CD14-positive monocyte (primary cell): ENCODE measurements around the gene TRHDE. TPM values are rescaled to one million over a fixed set of nuclear protein-coding genes. Genes with fewer than 3 reads are reported as not detected.
A peak's percentile ranks its signal among the peaks of the same experiment; 100 is the strongest.

ENCODE experiments used
- DNase-seq, 3 donors: peaks; one replicate each; pipeline ENCODE4 v3.0.0-alpha.2; 2011 to 2022
- H2AFZ ChIP-seq: 2 replicates; pipeline ENCODE4 v1.6.0; 2012; ENCODE audit warnings: mild to moderate bottlenecking, low read depth, low read length, inconsistent platforms; ENCODE audit not compliant: insufficient read depth, poor library complexity, severe bottlenecking
- H3K27ac ChIP-seq, 2 donors: 1 replicate in 1 of 2; 2 replicates in 1 of 2; pipeline ENCODE4 v1.5.1; 2012 to 2013; ENCODE audit warnings: low read length in 2 of 2, control low read depth in 1 of 2, inconsistent platforms in 1 of 2, low read depth in 1 of 2, mild to moderate bottlenecking in 1 of 2
- H3K27me3 ChIP-seq, 2 donors: one replicate each; pipeline versions ENCODE4 v1.6.0 to v1.6.1; 2011 to 2013; ENCODE audit warnings: low read length in 2 of 2; ENCODE audit not compliant: control insufficient read depth in 2 of 2, insufficient read depth in 2 of 2
- H3K36me3 ChIP-seq, 2 donors: replicated peaks in 1 of 2; 1 replicate in 1 of 2; 2 replicates in 1 of 2; pipeline versions ENCODE4 v1.5.1 to v1.6.1; 2012 to 2013; ENCODE audit warnings: low read length in 2 of 2, control low read depth in 1 of 2, inconsistent platforms in 1 of 2, mild to moderate bottlenecking in 1 of 2; ENCODE audit not compliant: insufficient read depth in 2 of 2, control insufficient read depth in 1 of 2
- H3K4me1 ChIP-seq, 2 donors: 1 replicate in 1 of 2; 2 replicates in 1 of 2; pipeline versions ENCODE4 v1.5.1 to v1.6.1; 2012 to 2013; ENCODE audit warnings: low read length in 2 of 2, control low read depth in 1 of 2, inconsistent platforms in 1 of 2, mild to moderate bottlenecking in 1 of 2, moderate library complexity in 1 of 2; ENCODE audit not compliant: insufficient read depth in 2 of 2, control insufficient read depth in 1 of 2
- H3K4me2 ChIP-seq: replicated peaks from 2 replicates; pipeline ENCODE3; 2012; ENCODE audit warnings: low read length, moderate library complexity, mild to moderate bottlenecking; ENCODE audit not compliant: poor library complexity, severe bottlenecking; ENCODE audit errors: extremely low read depth
- H3K4me3 ChIP-seq, 3 experiments: fragments of 200-600 bp in 1 of 3; sonication (generic) in 1 of 3; replicated peaks in 1 of 3; 1 replicate in 2 of 3; 2 replicates in 1 of 3; pipeline ENCODE4 v1.5.1; 2011 to 2013; ENCODE audit warnings: low read length in 3 of 3, mild to moderate bottlenecking in 3 of 3, control low read depth in 2 of 3, low read depth in 2 of 3, inconsistent platforms in 1 of 3, moderate library complexity in 1 of 3
- H3K79me2 ChIP-seq: 2 replicates; pipeline ENCODE4 v1.6.0; 2012; ENCODE audit warnings: mild to moderate bottlenecking, control low read depth, inconsistent platforms, low read length, moderate library complexity; ENCODE audit not compliant: insufficient read depth
- H3K9ac ChIP-seq: 2 replicates; pipeline ENCODE4 v1.6.0; 2017; ENCODE audit warnings: low read length, mild to moderate bottlenecking; ENCODE audit not compliant: insufficient read depth, poor library complexity, severe bottlenecking
- H3K9me3 ChIP-seq, 2 donors: replicated peaks in 1 of 2; 1 replicate in 1 of 2; 2 replicates in 1 of 2; pipeline versions ENCODE4 v1.5.1 to v1.6.1; 2012 to 2013; ENCODE audit warnings: low read length in 2 of 2, control low read depth in 1 of 2; ENCODE audit not compliant: control insufficient read depth in 1 of 2, insufficient read depth in 1 of 2
- H4K20me1 ChIP-seq: 2 replicates; pipeline ENCODE4 v1.6.0; 2012; ENCODE audit warnings: mild to moderate bottlenecking, low read length, control low read depth, moderate library complexity; ENCODE audit not compliant: insufficient read depth
- H3K27ac Mint-ChIP-seq, 7 donors: one replicate each; pipeline ENCODE4 v1.8.0; 2020; ENCODE audit warnings: mild to moderate bottlenecking in 7 of 7, mixed read lengths in 7 of 7, moderate library complexity in 6 of 7, inconsistent platforms in 2 of 7
- H3K27me3 Mint-ChIP-seq, 3 donors: one replicate each; pipeline ENCODE4 v1.8.0; 2021 to 2022; ENCODE audit warnings: low read depth in 3 of 3, mild to moderate bottlenecking in 3 of 3, mixed read lengths in 3 of 3, moderate library complexity in 3 of 3, inconsistent platforms in 1 of 3
- H3K36me3 Mint-ChIP-seq, 2 donors: one replicate each; pipeline ENCODE4 v1.8.0; 2020; ENCODE audit warnings: mixed read lengths in 2 of 2, inconsistent platforms in 1 of 2, mild to moderate bottlenecking in 1 of 2
- H3K4me1 Mint-ChIP-seq: one replicate; pipeline ENCODE4 v1.8.0; 2020; ENCODE audit warnings: mild to moderate bottlenecking, mixed read lengths
- H3K4me3 Mint-ChIP-seq, 2 donors: one replicate each; pipeline ENCODE4 v1.8.0; 2020; ENCODE audit warnings: mild to moderate bottlenecking in 2 of 2, mixed read lengths in 2 of 2, moderate library complexity in 1 of 2
- H3K9me3 Mint-ChIP-seq, 7 donors: one replicate each; pipeline ENCODE4 v1.8.0; 2020 to 2022; ENCODE audit warnings: mixed read lengths in 7 of 7, mild to moderate bottlenecking in 6 of 7, moderate library complexity in 6 of 7, inconsistent platforms in 2 of 7
- WGBS: methylation state at CpG from one replicate; pipeline ENCODE4 v1.1.5; 2013; ENCODE audit warnings: missing lambda C conversion rate; ENCODE audit not compliant: insufficient coverage; 5-methylcytosine and 5-hydroxymethylcytosine counted together
- intact Hi-C, 2 donors: fragments of 100-400 bp; cut with micrococcal nuclease; formaldehyde crosslinking; loops; one replicate each; pipeline versions ENCODE4 v1.15.0 to v1.15.1; 2023
- polyA plus RNA-seq, 3 donors: library from polyadenylated mRNA; depleted of rRNA in 1 of 3; unstranded in 2 of 3; stranded (reverse) in 1 of 3; fragments of 300-500 nt in 2 of 3; fragments of >200 nt in 1 of 3; fragmentation: Illumina TruSeq in 2 of 3; gene quantifications; 1 replicate in 2 of 3; 2 replicates in 1 of 3; pipeline ENCODE4 v1.2.3, GENCODE V29; 2012 to 2021
- TF ChIP-seq, protein P1 (sequence below): fragments of 200-600 bp; IDR thresholded peaks from one replicate; pipeline ENCODE4 v1.8.0; 2022; ENCODE audit warnings: antibody characterized with exemption, mild to moderate bottlenecking

TRHDE gene
- polyA plus RNA-seq, 3 donors = not detected

DNA sequence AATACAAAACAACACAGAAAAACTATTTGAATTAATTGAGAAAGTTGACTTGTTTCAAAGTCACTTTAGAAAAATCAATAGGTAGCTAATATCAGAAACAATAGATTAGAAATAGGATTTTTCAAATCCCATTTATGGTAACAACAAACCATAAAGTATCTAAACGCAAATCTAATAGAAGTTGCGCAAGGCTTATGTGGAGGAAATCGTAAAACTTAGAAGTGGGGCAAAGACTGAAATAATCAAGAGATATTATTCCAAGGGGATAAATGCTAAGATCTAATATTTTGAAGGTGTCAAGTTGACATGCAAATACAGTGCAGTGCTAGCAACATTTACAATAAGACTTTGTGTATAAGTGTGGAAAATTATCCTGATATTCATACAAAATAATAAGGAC is 87.2 kb downstream of the TRHDE start:
- H4K20me1 ChIP-seq = no peaks in the 10 kb centered on the region
- H3K27me3 ChIP-seq = no peaks in the 10 kb centered on the region
- H3K4me2 ChIP-seq = no peak overlapping the region
- no peaks in the 10 kb centered on the region for H3K79me2 ChIP-seq
- H3K9ac ChIP-seq = no peak overlapping the region
- H3K9me3 ChIP-seq = no peaks in the 10 kb centered on the region
- peaks cover 1 to 2% (median 1%) of the 10 kb centered on the region in 3 donors for H3K27me3 Mint-ChIP-seq
- H3K4me1 Mint-ChIP-seq = no peaks in the 10 kb centered on the region
- intact Hi-C loops = no loop called here
- no peak overlapping the region for H2AFZ ChIP-seq
- TF ChIP-seq, protein P1, sequence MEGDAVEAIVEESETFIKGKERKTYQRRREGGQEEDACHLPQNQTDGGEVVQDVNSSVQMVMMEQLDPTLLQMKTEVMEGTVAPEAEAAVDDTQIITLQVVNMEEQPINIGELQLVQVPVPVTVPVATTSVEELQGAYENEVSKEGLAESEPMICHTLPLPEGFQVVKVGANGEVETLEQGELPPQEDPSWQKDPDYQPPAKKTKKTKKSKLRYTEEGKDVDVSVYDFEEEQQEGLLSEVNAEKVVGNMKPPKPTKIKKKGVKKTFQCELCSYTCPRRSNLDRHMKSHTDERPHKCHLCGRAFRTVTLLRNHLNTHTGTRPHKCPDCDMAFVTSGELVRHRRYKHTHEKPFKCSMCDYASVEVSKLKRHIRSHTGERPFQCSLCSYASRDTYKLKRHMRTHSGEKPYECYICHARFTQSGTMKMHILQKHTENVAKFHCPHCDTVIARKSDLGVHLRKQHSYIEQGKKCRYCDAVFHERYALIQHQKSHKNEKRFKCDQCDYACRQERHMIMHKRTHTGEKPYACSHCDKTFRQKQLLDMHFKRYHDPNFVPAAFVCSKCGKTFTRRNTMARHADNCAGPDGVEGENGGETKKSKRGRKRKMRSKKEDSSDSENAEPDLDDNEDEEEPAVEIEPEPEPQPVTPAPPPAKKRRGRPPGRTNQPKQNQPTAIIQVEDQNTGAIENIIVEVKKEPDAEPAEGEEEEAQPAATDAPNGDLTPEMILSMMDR = no peak
- peaks cover 0 to 3% (median 0%) of the 10 kb centered on the region in 7 donors for H3K9me3 Mint-ChIP-seq
- H3K4me3 Mint-ChIP-seq = no peak overlapping the region
- DNase-seq = no peak
- H3K4me1 ChIP-seq = no peaks in the 10 kb centered on the region
- no peak overlapping the region for H3K27ac Mint-ChIP-seq
- H3K36me3 ChIP-seq = no peaks in the 10 kb centered on the region
- H3K36me3 Mint-ChIP-seq = no peaks in the 10 kb centered on the region
- no peak overlapping the region for H3K27ac ChIP-seq
- no CpG with 5 or more reads among the region's 3 CpGs for WGBS
- no peak overlapping the region for H3K4me3 ChIP-seq

DNA sequence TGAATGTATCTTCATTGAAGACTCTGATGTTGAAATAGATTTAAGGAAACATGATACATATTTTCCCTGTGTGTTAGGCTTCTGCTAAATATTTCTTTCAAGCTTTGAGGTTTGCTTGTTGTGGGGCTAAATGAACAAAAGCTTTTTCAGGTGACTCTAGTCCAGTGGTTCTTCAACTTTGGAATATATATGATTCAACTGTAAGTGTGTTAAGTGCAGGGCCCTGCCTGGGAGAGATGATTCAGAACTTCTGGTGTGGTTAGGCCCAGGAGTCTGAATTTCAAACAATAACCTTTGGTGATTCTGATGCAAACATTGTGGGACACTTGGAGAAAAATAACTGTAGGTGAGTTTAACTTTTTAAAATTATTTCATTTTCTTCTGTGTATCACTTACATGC is 93.0 kb downstream of the TRHDE start:
- no peak overlapping the region for H3K4me3 ChIP-seq
- peak overlapping the region in 1 of 7 donors; percentile 58 for H3K27ac Mint-ChIP-seq

More for the DNA sequence above, 93.0 kb downstream of the TRHDE start:
- no peaks in the 10 kb centered on the region for H3K79me2 ChIP-seq
- H3K9me3 ChIP-seq = no peaks in the 10 kb centered on the region
- H2AFZ ChIP-seq = no peak overlapping the region
- no peaks in the 10 kb centered on the region for H3K36me3 ChIP-seq
- DNase-seq = no peak
- TF ChIP-seq, protein P1 = no peak
- H4K20me1 ChIP-seq = no peaks in the 10 kb centered on the region
- Mint-ChIP-seq H3K9me3 (peaks cover 0 to 1% (median 0%) of the 10 kb centered on the region in 7 donors), H3K36me3 (no peaks in the 10 kb centered on the region), H3K27me3 (no peaks in the 10 kb centered on the region), H3K4me1 (no peaks in the 10 kb centered on the region), H3K4me3 (no peak overlapping the region)
- intact Hi-C loops = no loop called here
- no peak overlapping the region for H3K27ac ChIP-seq
- no peaks in the 10 kb centered on the region for H3K4me1 ChIP-seq
- no peak overlapping the region for H3K9ac ChIP-seq
- H3K4me2 ChIP-seq = no peak overlapping the region
- no peaks in the 10 kb centered on the region for H3K27me3 ChIP-seq
